ENCODE data around the gene FOSL1.

FOSL1 gene

DNA sequence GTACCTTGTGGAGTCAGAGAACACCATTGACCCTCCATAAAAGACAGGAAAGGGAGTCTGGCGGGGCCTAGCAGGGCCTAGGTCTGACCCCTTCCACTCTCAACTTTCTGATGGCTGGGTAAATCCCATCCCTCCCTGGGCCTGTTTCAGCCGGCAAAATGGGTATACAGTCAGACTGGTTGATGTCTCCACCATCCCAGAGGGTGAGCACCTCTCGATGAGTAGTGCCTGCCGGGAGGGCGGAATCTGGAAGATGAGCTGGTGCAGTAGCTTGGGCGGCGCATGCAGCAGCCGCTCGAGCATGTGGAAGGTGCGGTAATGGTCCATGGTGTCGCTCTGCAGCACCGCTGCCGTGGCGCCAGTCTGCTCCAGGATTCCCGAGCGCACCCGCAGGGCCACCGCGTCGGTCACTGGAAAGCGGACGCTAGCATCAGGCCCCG is 12.4 kb downstream of the FOSL1 start:
- DNase-seq (ENCODE audit: low spot score): no peak
- TF ChIP-seq, protein P1, sequence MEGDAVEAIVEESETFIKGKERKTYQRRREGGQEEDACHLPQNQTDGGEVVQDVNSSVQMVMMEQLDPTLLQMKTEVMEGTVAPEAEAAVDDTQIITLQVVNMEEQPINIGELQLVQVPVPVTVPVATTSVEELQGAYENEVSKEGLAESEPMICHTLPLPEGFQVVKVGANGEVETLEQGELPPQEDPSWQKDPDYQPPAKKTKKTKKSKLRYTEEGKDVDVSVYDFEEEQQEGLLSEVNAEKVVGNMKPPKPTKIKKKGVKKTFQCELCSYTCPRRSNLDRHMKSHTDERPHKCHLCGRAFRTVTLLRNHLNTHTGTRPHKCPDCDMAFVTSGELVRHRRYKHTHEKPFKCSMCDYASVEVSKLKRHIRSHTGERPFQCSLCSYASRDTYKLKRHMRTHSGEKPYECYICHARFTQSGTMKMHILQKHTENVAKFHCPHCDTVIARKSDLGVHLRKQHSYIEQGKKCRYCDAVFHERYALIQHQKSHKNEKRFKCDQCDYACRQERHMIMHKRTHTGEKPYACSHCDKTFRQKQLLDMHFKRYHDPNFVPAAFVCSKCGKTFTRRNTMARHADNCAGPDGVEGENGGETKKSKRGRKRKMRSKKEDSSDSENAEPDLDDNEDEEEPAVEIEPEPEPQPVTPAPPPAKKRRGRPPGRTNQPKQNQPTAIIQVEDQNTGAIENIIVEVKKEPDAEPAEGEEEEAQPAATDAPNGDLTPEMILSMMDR (IDR thresholded peaks at IDR 0.05; ENCODE audit: extremely low read depth, insufficient read depth, missing control alignments): no peak
- in situ Hi-C loops (cut with MboI; ENCODE audit: low pct_unique_long_range_greater_than_20kb, low sequenced_read_pairs, unreplicated experiment): no loop called here

DNA sequence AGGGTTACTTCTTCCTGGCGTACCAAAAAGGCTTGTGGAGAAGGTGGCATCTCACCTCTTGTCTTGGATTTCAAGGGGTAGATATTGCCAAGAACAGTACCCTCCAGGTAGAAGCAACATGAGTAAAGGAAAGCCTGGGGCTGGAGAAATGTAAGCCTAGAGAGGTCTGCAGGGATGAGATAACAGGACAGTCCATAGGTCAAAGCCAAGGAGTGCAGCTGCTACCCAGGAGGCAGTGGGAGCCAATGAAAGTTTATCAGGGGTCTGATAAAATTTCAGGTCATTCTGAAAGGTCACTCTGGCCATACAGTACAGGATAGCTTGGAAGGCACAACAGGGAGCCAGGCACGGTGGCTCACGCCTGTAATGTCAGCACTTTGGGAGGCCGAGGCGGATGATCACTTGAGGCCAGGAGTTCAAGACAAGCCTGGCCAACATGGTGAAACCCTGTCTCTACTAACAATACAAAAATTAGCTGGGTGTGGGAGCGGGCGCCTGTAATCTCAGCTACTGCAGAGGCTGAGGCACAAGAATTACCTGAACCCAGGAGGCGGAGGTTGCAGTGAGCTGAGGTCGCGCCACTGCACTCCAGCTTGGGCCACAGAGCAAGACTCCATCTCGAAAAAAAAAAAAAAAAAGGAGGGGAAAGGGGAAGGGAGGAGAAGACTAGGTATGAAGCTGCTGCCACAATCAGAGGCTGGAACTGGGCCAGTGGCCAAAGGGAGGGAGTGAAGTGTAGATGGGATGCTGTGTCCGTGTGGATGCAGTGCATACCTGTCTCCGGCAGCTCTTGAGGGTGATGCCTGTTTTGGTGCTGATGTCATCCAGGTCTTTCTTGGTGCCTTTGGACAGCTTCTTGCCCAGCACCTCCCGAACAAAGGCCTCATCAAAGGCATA is 13.1 kb downstream of the FOSL1 start:
- TF ChIP-seq, protein P1 (IDR thresholded peaks at IDR 0.05; ENCODE audit: extremely low read depth, insufficient read depth, missing control alignments): no peak
- in situ Hi-C loops (cut with MboI; ENCODE audit: low pct_unique_long_range_greater_than_20kb, low sequenced_read_pairs, unreplicated experiment): no loop called here
- DNase-seq (ENCODE audit: low spot score): no peak

DNA sequence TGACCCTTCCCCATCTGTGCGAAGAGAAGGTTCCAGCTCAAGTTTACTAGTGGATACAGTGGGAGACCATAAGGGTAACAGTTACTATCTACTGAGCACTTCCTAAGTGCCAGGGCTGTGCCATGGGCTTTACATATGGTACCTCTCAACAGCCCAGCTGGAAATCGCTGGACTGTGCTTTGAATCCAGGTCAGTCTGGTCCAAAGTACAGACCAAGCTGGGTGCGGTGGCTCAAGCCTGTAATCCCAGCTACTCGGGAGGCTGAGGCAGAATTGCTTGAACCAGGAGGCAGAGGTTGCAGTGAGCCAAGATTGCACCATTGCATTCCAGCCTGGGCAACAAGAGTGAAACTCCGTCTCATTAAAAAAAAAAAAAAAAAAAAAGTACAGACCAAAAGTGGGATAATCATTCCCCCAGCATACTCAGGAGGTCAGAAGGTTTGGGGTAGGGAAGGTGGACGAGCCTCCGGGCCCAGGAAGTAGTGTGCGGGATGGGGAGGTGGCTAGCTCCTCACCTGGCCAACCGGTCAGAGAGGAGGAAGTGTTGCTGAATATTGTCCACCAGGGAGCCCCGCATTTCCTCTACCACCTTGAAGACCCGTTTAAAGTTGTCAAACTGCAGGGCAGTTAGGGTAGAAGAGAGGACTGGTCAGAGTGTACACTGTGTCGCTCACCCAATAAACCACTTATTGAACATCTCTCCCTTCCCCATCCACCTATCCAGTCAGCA is 14.2 kb downstream of the FOSL1 start:
- DNase-seq (ENCODE audit: low spot score): no peak
- TF ChIP-seq, protein P1 (IDR thresholded peaks at IDR 0.05; ENCODE audit: extremely low read depth, insufficient read depth, missing control alignments): no peak
- in situ Hi-C loops (cut with MboI; ENCODE audit: low pct_unique_long_range_greater_than_20kb, low sequenced_read_pairs, unreplicated experiment): no loop called here

DNA sequence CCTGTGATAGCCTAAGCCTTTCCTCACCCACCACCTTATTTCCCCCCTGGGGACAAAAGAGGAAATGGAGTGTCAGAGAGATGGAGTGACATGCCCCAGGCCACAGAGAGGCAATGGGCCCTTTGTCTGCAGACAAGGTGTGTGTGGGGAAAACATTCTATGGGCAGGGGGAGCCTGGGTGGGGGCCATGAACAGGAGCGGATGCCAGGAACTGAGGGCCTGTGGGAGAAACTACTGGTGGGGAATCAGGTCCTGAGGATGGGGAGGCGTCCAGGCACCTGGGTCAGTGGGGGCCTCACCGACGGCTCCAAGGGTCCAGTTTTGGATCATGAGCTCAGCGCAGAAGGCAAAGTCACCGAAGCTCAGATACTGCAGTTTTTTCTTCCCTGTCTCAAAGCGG is 15.0 kb downstream of the FOSL1 start:
- in situ Hi-C loops (cut with MboI; ENCODE audit: low pct_unique_long_range_greater_than_20kb, low sequenced_read_pairs, unreplicated experiment): no loop called here
- no peak for DNase-seq (ENCODE audit: low spot score)
- TF ChIP-seq, protein P1 (IDR thresholded peaks at IDR 0.05; ENCODE audit: extremely low read depth, insufficient read depth, missing control alignments): no peak

DNA sequence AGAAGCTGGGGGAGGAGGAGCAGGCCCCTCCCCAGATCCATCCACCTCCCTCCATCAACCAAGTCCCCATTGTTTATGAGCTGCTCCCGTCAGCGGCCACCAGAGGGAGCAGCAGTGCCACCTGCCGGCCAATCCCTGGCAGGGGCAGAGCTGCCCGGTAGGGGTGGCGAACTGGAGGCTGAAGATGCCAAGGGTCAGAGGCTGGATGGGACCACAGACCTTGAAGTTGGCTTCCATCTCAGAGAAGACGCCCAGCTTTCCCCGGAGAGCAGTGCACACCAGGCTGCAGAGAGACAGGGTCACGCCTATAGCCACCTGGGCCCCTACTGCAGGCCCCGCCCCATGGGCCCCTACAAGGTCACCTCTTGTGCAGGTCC is 15.5 kb downstream of the FOSL1 start:
- in situ Hi-C loops (cut with MboI; ENCODE audit: low pct_unique_long_range_greater_than_20kb, low sequenced_read_pairs, unreplicated experiment): loop anchor here (5.0 kb wide), 1 partner anchor 103 kb away; no protein-coding TSS in a partner anchor
- DNase-seq (ENCODE audit: low spot score): peak; percentile 87
- TF ChIP-seq, protein P1 (IDR thresholded peaks at IDR 0.05; ENCODE audit: extremely low read depth, insufficient read depth, missing control alignments): peak; percentile 100

DNA sequence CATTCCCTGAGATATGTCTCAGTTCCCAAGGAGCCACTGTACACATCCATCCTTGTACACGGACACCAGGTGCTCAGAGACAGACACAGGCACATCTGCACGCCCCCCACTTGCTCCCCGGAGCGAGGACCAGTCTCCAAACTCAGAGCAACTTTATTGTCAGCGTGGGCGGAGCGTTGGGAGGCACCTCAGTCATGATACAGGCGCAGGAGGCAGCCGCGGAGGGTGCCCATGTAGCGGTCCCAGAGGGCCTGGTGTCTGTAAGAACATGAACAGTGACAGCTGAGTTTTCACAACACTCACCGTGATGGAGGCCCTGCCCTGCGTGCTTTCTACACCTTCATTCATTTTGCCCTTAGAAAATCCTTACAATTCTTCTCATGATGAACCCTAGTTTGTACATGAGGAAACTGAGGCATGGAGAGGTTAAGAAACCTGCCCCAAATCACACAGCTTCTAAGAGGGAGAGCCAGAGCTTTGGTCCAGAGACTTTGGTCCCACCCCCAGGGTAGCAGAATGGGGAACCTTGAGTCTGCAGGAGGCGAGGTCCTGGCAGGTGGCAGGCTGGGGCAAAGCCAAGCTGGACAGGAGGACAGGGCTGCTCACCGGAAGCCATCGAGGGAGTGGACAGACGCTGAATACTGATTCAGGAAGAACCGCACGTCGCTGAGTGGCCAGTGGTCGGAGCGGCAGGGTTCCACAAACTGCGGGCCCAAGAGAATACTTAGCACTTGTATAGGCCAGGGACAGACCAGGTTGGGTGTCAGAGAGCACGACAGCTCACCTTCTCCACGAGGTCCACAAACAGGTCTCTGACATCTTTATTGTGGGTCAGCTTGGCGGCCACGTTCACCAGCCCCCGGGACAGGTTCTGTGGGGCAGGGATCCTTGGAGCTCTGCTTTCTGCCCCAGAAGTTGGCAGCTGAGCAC is 16.1 kb downstream of the FOSL1 start:
- TF ChIP-seq, protein P1 (IDR thresholded peaks at IDR 0.05; ENCODE audit: extremely low read depth, insufficient read depth, missing control alignments): peak; percentile 18
- in situ Hi-C loops (cut with MboI; ENCODE audit: low pct_unique_long_range_greater_than_20kb, low sequenced_read_pairs, unreplicated experiment): loop anchor here (5.0 kb wide), 1 partner anchor 103 kb away; no protein-coding TSS in a partner anchor
- DNase-seq (ENCODE audit: low spot score): no peak
